Epithelial cell of proximal tubule (primary cell): ENCODE results near the gene THBS3. TPM values are rescaled to one million over a fixed set of nuclear protein-coding genes. Genes with fewer than 3 reads are reported as not detected.

Experiments used
- DNase-seq: peaks from one replicate; pipeline ENCODE4 v3.0.0-alpha.2; 2011; ENCODE audit warnings: low read depth
- H3K4me3 ChIP-seq: 2 replicates; pipeline ENCODE4 v1.5.1; 2011; ENCODE audit warnings: low read depth, mild to moderate bottlenecking, low read length
- total RNA-seq: library from RNA; depleted of rRNA; stranded (reverse); fragments of >200 nt; gene quantifications from 2 replicates; pipeline ENCODE4 v1.2.3, GENCODE V29; 2015
- TF ChIP-seq, protein P1 (sequence below): conservative IDR thresholded peaks from 2 replicates; pipeline ENCODE4 v1.5.1; 2012; ENCODE audit warnings: low read depth, mild to moderate bottlenecking, low read length

THBS3 gene
- total RNA-seq, 1 donor from 2014 or later, result 13.2 TPM

DNA sequence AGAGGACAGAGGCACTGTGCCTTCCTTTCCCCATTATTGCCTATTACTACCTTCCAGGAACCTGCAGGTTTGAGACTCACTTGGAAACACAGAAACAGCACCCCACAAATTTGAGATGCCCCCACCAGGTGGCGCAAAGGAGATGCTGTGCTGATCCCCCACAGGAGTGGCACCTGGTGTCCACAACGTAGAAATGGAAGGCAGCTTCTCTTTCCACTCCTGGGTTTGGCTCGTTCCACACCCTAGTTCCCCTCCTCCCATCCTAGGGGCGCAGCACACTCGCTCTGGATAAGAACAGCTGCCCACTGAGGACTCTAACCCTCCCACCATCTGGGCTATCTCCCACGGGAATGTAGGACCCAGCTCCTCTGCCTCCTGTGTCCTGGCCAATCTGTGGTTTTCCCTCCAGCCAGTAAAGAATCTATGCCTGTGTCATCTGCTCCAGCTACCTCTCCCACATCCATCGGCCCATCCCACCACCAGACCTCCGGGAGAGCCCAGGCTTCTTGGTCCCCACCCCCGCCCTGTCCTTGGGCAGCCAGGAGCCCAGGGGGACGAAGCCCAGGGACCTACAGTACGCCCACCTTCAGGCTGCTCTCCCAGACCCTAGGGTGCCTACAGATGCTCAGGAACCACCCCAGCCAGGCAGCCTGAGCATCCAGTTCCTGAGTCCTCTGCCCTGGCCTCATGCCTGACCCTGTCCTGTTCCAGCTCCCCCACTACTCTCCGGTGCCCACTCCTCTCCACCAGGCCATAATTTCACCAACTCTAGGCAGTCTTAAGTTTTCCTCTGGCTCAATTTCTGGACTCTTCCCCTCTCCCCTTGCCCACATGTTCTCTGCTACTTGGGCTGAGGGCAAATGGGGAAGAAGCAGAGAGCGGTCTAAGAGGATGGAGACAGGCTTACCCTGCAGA lies 549 bp downstream of the THBS3 start:
- TF ChIP-seq, protein P1, sequence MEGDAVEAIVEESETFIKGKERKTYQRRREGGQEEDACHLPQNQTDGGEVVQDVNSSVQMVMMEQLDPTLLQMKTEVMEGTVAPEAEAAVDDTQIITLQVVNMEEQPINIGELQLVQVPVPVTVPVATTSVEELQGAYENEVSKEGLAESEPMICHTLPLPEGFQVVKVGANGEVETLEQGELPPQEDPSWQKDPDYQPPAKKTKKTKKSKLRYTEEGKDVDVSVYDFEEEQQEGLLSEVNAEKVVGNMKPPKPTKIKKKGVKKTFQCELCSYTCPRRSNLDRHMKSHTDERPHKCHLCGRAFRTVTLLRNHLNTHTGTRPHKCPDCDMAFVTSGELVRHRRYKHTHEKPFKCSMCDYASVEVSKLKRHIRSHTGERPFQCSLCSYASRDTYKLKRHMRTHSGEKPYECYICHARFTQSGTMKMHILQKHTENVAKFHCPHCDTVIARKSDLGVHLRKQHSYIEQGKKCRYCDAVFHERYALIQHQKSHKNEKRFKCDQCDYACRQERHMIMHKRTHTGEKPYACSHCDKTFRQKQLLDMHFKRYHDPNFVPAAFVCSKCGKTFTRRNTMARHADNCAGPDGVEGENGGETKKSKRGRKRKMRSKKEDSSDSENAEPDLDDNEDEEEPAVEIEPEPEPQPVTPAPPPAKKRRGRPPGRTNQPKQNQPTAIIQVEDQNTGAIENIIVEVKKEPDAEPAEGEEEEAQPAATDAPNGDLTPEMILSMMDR, result peak; percentile 95
- DNase-seq, result no peak
- peak overlapping the region; percentile 100 for H3K4me3 ChIP-seq

DNA sequence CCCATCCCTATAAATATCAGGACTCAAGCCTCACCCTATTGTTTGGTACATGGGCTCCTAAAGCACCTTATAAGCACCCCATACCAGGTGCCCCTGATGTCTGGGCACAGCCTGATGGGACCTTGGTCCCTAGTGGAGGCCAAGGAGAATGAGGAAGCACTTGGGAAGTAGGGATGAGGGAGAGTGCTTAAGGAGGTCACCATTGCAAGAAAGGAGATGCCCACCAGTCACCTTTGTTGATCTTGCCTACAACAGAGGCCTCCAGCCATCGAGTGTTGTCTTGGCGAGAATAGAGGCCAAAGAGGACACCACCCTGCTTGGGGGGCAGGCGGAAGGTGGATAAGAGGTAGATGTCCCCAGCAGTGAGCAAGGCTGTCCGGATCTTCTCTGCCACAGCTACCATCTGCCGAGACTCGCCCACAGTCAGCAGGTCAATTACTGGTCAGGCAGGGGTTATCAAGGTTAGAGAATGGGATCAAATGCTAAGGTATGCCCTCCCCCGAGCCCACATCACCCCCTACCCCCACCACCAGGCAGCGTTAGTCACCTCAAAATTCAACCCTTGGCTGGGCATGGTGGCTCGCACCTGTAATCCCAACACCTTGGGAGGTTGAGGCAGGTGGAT lies 1.6 kb downstream of the THBS3 start:
- TF ChIP-seq, protein P1, result no peak
- no peak overlapping the region for H3K4me3 ChIP-seq
- no peak for DNase-seq

DNA sequence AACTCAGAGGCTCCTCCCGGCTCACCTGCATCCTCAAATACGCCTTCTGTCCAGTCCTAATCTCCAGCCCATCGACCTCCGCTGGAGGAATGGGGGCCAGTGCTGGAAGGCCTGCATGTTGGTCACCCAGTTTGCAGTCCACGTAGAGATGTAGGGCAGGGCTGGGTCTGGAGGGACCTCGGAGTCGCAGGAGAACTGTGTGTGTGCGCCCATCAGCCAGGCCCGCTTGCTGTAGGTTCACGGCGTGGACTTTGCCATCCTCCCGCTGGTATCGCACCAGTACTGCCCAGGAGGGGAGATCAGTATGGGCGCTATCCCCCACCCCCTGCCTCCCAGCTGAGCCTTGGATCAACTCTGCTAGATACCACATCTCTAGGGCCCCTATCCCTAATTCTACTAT lies 2.7 kb downstream of the THBS3 start:
- TF ChIP-seq, protein P1, result no peak
- no peak for DNase-seq
- H3K4me3 ChIP-seq, result no peak overlapping the region

DNA sequence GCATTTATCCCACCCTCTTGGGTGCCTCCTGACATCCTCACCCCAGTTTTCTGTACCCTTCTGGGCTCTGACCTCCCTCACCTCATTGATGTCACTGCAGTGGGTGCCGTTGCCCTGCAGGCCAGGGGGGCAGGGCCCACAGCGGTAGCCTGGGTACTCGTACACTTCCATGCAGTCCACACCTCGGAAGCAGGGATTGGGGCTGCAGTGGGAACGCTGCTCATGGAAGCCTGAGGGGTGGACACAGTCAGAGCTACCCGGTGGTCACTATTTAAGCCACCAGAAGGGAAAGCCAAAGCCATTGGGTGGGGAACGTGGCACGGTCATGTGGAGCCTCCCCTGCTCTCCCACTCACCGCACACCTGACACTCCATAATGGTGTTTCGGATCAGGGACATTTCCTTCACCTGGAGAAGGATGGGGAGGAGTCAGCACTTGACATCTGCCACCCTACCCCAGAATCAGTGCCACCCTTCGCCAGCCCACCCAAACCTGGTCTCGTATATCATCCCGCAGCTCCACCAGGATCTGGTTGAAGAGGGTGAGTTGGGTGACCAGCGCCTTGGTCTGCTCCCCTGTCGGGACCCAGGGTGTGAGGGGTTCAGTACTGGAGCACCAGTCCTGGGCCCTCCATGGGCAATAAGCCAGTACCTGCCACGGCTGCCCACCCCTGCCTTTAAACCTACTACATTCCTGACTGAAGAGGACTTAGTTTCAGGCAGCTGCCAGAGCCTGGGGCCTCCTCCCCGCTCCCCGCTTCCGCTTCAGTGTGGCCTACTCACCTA lies 4.8 kb downstream of the THBS3 start:
- DNase-seq, result no peak
- H3K4me3 ChIP-seq, result no peak overlapping the region
- TF ChIP-seq, protein P1, result no peak

DNA sequence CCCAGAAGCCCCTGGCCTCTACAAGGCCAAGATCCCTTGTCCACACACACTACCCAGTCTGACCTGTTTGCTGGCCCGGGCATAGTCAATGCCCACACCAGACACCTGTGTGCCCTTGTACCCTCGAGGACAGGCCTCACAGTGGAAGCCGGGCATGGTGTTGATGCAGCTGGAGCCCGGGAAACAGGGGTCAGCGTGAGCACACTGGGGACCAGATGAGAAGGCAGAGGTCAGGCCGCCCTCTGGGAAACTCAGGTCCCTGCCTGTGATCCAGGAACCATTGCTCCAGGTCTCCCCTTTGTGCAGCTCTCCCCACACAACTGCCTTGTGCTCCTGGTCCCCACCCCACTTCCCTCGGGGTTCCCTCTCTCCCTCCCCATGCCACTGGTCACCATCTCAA lies 5.5 kb downstream of the THBS3 start:
- DNase-seq, result no peak
- TF ChIP-seq, protein P1, result no peak
- no peak overlapping the region for H3K4me3 ChIP-seq

DNA sequence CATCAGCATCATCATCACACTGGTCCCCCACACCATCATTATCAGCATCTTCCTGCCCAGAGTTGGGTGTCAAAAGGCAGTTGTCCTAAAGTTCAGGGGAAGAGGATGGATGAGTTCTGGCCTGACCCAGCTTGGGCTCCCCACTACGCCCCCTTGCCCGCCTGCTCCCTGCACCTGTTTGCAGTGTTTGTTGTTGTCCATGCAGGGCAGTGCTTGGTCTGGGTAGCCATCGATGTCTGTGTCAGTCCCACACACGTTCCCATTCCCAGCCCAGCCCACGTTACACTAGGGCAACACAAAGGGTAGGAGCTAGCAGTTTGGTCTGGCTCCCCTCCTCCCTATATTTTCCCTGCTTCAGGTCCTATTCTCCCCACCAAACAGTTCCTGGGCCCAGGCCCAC lies 6.8 kb downstream of the THBS3 start:
- TF ChIP-seq, protein P1, result no peak
- H3K4me3 ChIP-seq, result no peak overlapping the region
- no peak for DNase-seq
